Adipose tissue (tissue), 3 donors: ENCODE measurements around the gene WASHC4. TPM values are rescaled to one million over a fixed set of nuclear protein-coding genes. Genes with fewer than 3 reads are reported as not detected.

Experiments
- H3K27ac ChIP-seq: one replicate; pipeline ENCODE4 v1.5.1; 2013; ENCODE audit warnings: low read depth, low read length
- WGBS, 3 donors: extraction: QIAGEN DNeasy Blood & Tissue Kit; methylation state at CpG; one replicate each; pipeline ENCODE4 v1.1.7; 2013; 5-methylcytosine and 5-hydroxymethylcytosine counted together
- polyA plus RNA-seq, 3 donors: library from polyadenylated mRNA; stranded (reverse); fragments of 200-250 nt; gene quantifications; one replicate each; pipeline ENCODE4 v1.2.3, GENCODE V29; 2013
- donor health status: healthy with polysubstance abuse.
- donor health status: Bipolar disorder and iron deficiency.
- donor health status: healthy.

Gene WASHC4
- polyA plus RNA-seq, 3 donors = 9.2 to 22.4 (median 12.8) TPM

GRCh38 chr12:105196090-105196489, 88.6 kb downstream of the WASHC4 start:
- no peak overlapping the region for H3K27ac ChIP-seq
- WGBS, 3 donors = 91 to 97% (median 97%) methylated on average over 6 of the region's 6 CpGs

GRCh38 chr12:105198961-105199360, 91.4 kb downstream of the WASHC4 start:
- WGBS, 3 donors = 58 to 88% (median 60%) methylated on average over 6 of the region's 6 CpGs
- no peak overlapping the region for H3K27ac ChIP-seq

DNA sequence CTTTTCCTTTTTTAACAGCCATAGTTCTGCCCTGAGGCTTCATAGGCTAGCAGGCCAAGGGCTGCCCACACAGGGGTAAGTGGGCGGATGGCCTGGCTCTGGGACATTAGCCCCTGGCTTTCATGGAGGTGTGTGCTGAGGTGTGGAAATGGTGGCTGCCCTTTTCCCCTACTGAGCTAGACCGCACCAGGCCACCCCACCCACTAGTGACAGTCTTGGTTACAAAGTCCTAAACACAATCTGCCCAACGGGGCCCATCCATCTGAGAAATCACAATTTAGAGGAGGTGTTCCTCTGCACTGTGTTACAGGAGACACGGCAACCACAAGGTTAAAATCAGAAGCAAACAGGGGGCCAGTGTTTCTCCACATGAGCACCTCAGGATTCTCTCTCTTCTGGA, 92.9 kb downstream of the WASHC4 start:
- no peak overlapping the region for H3K27ac ChIP-seq
- WGBS, 3 donors = 93 to 98% (median 98%) methylated on average over 4 of the region's 4 CpGs

DNA sequence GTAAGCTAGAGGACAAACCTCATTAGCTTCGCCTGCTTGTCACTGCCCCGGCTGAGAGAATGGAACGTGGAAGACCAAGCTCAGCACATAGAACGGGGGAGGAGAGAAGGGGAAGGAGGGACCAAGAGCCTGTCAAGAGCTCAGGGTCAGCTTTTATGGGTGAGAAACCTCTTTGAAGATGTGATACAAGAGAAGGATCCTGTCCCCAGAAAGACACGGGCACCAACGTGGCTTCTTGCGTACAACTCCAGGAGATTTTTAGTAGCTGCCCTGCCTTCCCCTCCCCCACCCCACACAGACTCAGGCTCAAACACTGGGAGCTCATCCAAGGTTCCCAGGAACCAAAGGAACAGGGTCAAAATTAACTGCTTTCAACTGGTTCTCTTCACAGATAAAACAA, 93.8 kb downstream of the WASHC4 start:
- H3K27ac ChIP-seq = no peak overlapping the region
- WGBS, 3 donors = 77 to 85% (median 81%) methylated on average over 7 of the region's 7 CpGs

GRCh38 chr12:105202202-105202601, 94.7 kb downstream of the WASHC4 start:
- 91 to 93% (median 92%) methylated on average over 6 of the region's 6 CpGs for WGBS, 3 donors

DNA sequence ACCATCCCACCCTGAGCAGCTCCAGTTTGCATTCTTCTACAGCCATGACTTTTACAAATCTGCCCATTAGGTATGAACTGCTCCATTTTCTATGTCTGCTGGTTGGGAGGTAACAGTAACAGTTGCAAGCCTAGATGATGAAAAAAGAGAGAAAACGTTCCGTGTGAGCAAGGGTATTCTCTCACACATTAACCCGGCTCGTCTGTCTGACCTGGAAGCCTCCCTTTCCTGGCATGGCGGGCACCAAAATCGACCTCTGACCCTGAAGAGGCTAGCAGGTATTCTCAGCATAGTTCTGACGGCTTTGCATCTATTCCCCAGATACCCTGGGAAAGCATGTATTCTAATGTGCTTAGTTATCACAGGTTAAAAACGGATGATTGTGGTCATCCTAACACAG, 96.6 kb downstream of the WASHC4 start:
- no peak overlapping the region for H3K27ac ChIP-seq
- WGBS, 3 donors = 94 to 96% (median 94%) methylated on average over 8 of the region's 8 CpGs

More at GRCh38 chr12:105202202-105202601, 94.7 kb downstream of the WASHC4 start:
- no peak overlapping the region for H3K27ac ChIP-seq

DNA sequence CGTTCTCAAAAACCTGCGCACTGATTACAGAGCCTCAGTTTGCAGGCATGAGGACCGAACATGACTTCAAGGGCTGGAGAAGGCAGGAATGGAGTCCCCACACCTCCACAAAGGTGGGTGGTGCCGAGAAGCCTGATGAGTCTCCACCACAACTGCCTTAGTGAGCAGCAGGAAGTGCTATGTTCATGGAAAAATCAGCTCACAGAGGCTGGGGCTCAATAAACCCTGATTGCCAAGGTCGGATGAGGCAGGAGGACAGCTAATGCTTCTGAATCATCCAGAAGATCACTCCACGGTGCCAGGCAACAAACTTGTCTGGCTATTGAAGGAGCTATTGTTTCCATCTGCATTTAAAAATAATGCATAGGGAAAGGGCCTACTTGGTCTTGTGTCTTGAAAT, 97.4 kb downstream of the WASHC4 start:
- no peak overlapping the region for H3K27ac ChIP-seq
- WGBS, 3 donors = 80 to 83% (median 82%) methylated on average over 6 of the region's 6 CpGs

- no peak overlapping the region for H3K27ac ChIP-seq
- WGBS, 3 donors = 58 to 94% (median 92%) methylated on average over 10 of the region's 10 CpGs
Measured at GRCh38 chr12:105205322-105206048, 98.0 kb downstream of the WASHC4 start.

- WGBS, 3 donors = 93 to 96% (median 96%) methylated on average over 16 of the region's 16 CpGs
- no peak overlapping the region for H3K27ac ChIP-seq
Measured at GRCh38 chr12:105206686-105207374, 99.3 kb downstream of the WASHC4 start.

- WGBS, 3 donors = 90 to 93% (median 92%) methylated on average over 3 of the region's 3 CpGs
- H3K27ac ChIP-seq = no peak overlapping the region
Measured at GRCh38 chr12:105209091-105209490, 101.6 kb downstream of the WASHC4 start.

DNA sequence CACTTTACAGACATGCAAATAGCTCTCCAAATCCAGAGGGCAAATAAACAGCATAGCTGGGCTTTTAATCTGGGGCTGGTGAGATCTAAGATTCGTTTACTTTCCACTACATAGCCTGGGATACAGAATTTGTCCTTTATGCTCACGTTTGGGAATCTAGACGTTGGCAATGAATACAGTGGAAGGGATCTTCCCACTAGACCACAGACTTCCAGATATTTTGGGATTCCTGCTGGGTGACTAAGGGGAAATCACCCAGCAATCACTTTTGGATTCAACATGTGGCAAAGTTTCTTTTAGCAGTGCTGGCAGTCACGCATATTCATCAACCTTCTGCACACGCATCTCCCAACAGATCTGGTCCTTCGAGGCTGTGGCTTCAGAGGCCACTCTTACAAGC, 104.9 kb downstream of the WASHC4 start:
- 82 to 85% (median 85%) methylated on average over 6 of the region's 6 CpGs for WGBS, 3 donors
- H3K27ac ChIP-seq = no peak overlapping the region

GRCh38 chr12:105214148-105214547, 106.6 kb downstream of the WASHC4 start:
- 88 to 91% (median 90%) methylated on average over 6 of the region's 6 CpGs for WGBS, 3 donors
- H3K27ac ChIP-seq = no peak overlapping the region

GRCh38 chr12:105214670-105215375, 107.3 kb downstream of the WASHC4 start:
- 62 to 89% (median 81%) methylated on average over 9 of the region's 9 CpGs for WGBS, 3 donors
- no peak overlapping the region for H3K27ac ChIP-seq

DNA sequence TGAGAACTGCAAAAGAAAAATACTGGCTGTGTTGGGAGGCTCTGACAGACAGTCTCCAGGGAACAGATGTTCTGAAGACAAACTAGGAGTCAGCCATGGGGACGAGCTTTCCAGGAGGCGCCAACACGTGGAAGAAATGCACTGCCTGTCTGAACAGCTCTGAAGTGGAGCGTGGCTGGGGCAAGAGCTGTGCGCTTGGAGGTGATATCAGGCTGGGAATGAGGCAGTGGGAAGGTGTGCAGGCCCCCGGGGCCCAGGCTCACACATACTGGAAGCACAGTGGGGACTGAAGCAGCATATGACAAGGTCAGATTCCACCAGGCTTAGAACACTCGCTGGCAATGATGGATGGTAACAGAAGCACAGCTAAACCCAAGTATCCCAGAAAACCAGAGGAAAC, 110.9 kb downstream of the WASHC4 start:
- WGBS, 3 donors = 65 to 78% (median 65%) methylated on average over 7 of the region's 7 CpGs
- no peak overlapping the region for H3K27ac ChIP-seq

Other genes starting within 250 kb of the WASHC4 start
- gene SLC41A2, start 149.4 kb upstream of the WASHC4 start, polyA plus RNA-seq = 1 to 10 TPM; 6.8 to 9.0 (median 8.5) TPM
- gene NOPCHAP1, start 121.4 kb upstream of the WASHC4 start, polyA plus RNA-seq = 10 to 100 TPM in 1 of 3 donors, 1 to 10 TPM in 2; 7.5 to 11.9 (median 8.8) TPM
- gene ALDH1L2, start 23.3 kb upstream of the WASHC4 start, polyA plus RNA-seq = 10 to 100 TPM in 2 of 3 donors, 1 to 10 TPM in 1; 3.2 to 12.7 (median 12.5) TPM
- 10 to 100 TPM; 10.8 to 34.8 (median 24.8) TPM for gene APPL2, start 128.4 kb downstream of the WASHC4 start, polyA plus RNA-seq
- 10 to 100 TPM in 2 of 3 donors, 1 to 10 TPM in 1; 7.4 to 34.0 (median 15.2) TPM for gene C12orf75, start 223.0 kb downstream of the WASHC4 start, polyA plus RNA-seq